HEK293 (cell line): ENCODE data around the gene BCKDHB.

Experiments used
- CTCF ChIP-seq: fragments of 450-650 bp; formaldehyde crosslinking; IDR thresholded peaks from 2 replicates; pipeline ENCODE4 v1.5.1; 2016; ENCODE audit warnings: missing biosample characterization, missing genetic modification characterization
- SP2 ChIP-seq: fragments of 450-650 bp; formaldehyde crosslinking; IDR thresholded peaks from 2 replicates; pipeline ENCODE4 v1.5.1; 2016; ENCODE audit warnings: missing biosample characterization, missing genetic modification characterization
- YY1 ChIP-seq: fragments of 450-650 bp; formaldehyde crosslinking; IDR thresholded peaks from 2 replicates; pipeline ENCODE4 v1.5.1; 2018; ENCODE audit warnings: missing biosample characterization, missing genetic modification characterization
- ZBTB10 ChIP-seq: fragments of 450-650 bp; formaldehyde crosslinking; IDR thresholded peaks from 2 replicates; pipeline ENCODE4 v1.5.1; 2016; ENCODE audit warnings: missing biosample characterization, missing genetic modification characterization
- ZNF155 ChIP-seq: fragments of 450-650 bp; formaldehyde crosslinking; IDR thresholded peaks from 2 replicates; pipeline ENCODE4 v1.5.1; 2016; ENCODE audit warnings: missing biosample characterization, missing genetic modification characterization
- ZNF18 ChIP-seq: fragments of 450-650 bp; formaldehyde crosslinking; IDR thresholded peaks from 2 replicates; pipeline ENCODE4 v1.5.1; 2016; ENCODE audit warnings: missing biosample characterization, missing genetic modification characterization
- ZNF585B ChIP-seq: fragments of 450-650 bp; formaldehyde crosslinking; IDR thresholded peaks from 2 replicates; pipeline ENCODE4 v1.5.1; 2016; ENCODE audit warnings: missing biosample characterization, missing genetic modification characterization

GRCh38 chr6:80156221-80156620 lies 49.8 kb downstream of the BCKDHB start:
- no peak for TF ChIP-seq CTCF (tag by site-specific recombination)
- no peak for TF ChIP-seq YY1 (tag by site-specific recombination)
- TF ChIP-seq ZNF585B (tag by site-specific recombination): no peak
- TF ChIP-seq ZBTB10 (tag by site-specific recombination): no peak
- no peak for TF ChIP-seq ZNF18 (tag by site-specific recombination)
- no peak for TF ChIP-seq ZNF155 (tag by site-specific recombination)
- no peak for TF ChIP-seq SP2 (tag by site-specific recombination)
